ENCODE measurements around the gene DNAI1.

DNAI1 gene

GRCh38 chr9:34508951-34509350 lies 50.3 kb downstream of the DNAI1 start:
- no peak for ATAC-seq
- Mint-ChIP-seq H3K27ac (no peak overlapping the region), H3K36me3 (no peaks in the 10 kb centered on the region), H3K4me1 (no peaks in the 10 kb centered on the region), H3K9me3 (no peaks in the 10 kb centered on the region), H3K4me3 (no peak overlapping the region)
- DNase-seq (ENCODE audit: low spot score in 2 of 2) = no peak

- H3K9me3 Mint-ChIP-seq = no peaks in the 10 kb centered on the region
Observed at GRCh38 chr9:34510497-34511468, 52.2 kb downstream of the DNAI1 start.

GRCh38 chr9:34512131-34513078 lies 53.8 kb downstream of the DNAI1 start:
- peak; percentile 14 for ATAC-seq
- peak overlapping the region; percentile 23 for H3K27ac Mint-ChIP-seq
- no peaks in the 10 kb centered on the region for H3K36me3 Mint-ChIP-seq
- no peak for DNase-seq (ENCODE audit: low spot score in 2 of 2)
- H3K4me1 Mint-ChIP-seq = no peaks in the 10 kb centered on the region
- H3K4me3 Mint-ChIP-seq = no peak overlapping the region
- H3K9me3 Mint-ChIP-seq = no peaks in the 10 kb centered on the region

More at GRCh38 chr9:34510497-34511468, 52.2 kb downstream of the DNAI1 start:
- no peak overlapping the region for H3K27ac Mint-ChIP-seq
- H3K4me3 Mint-ChIP-seq = no peak overlapping the region
- H3K4me1 Mint-ChIP-seq = no peaks in the 10 kb centered on the region
- H3K36me3 Mint-ChIP-seq = no peaks in the 10 kb centered on the region
- DNase-seq (ENCODE audit: low spot score in 2 of 2) = no peak
- no peak for ATAC-seq

- no peaks in the 10 kb centered on the region for H3K4me1 Mint-ChIP-seq
Observed at GRCh38 chr9:34513567-34514214, 55.1 kb downstream of the DNAI1 start.

GRCh38 chr9:34514401-34514800 lies 55.8 kb downstream of the DNAI1 start:
- Mint-ChIP-seq H3K36me3 (no peaks in the 10 kb centered on the region), H3K27ac (no peak overlapping the region), H3K4me3 (no peak overlapping the region), H3K9me3 (no peaks in the 10 kb centered on the region), H3K4me1 (no peaks in the 10 kb centered on the region)
- ATAC-seq = no peak
- DNase-seq (ENCODE audit: low spot score in 2 of 2) = no peak

More at GRCh38 chr9:34513567-34514214, 55.1 kb downstream of the DNAI1 start:
- DNase-seq (ENCODE audit: low spot score in 2 of 2) (no peak), ATAC-seq (no peak)
- no peaks in the 10 kb centered on the region for H3K36me3 Mint-ChIP-seq
- H3K4me3 Mint-ChIP-seq = no peak overlapping the region
- no peaks in the 10 kb centered on the region for H3K9me3 Mint-ChIP-seq
- H3K27ac Mint-ChIP-seq = no peak overlapping the region

GRCh38 chr9:34514816-34515215 lies 56.2 kb downstream of the DNAI1 start:
- H3K9me3 Mint-ChIP-seq = no peaks in the 10 kb centered on the region
- H3K4me3 Mint-ChIP-seq = no peak overlapping the region
- no peak overlapping the region for H3K27ac Mint-ChIP-seq
- no peaks in the 10 kb centered on the region for H3K4me1 Mint-ChIP-seq
- DNase-seq (ENCODE audit: low spot score in 2 of 2) (no peak), ATAC-seq (no peak)
- no peaks in the 10 kb centered on the region for H3K36me3 Mint-ChIP-seq

GRCh38 chr9:34515959-34516358 lies 57.4 kb downstream of the DNAI1 start:
- Mint-ChIP-seq H3K36me3 (no peaks in the 10 kb centered on the region), H3K27ac (no peak overlapping the region), H3K4me3 (no peak overlapping the region), H3K4me1 (no peaks in the 10 kb centered on the region), H3K9me3 (no peaks in the 10 kb centered on the region)
- ATAC-seq (no peak), DNase-seq (ENCODE audit: low spot score in 2 of 2) (no peak)

GRCh38 chr9:34517185-34517584 lies 58.6 kb downstream of the DNAI1 start:
- H3K4me3 Mint-ChIP-seq = no peak overlapping the region
- ATAC-seq = no peak
- no peak overlapping the region for H3K27ac Mint-ChIP-seq
- H3K9me3 Mint-ChIP-seq = no peaks in the 10 kb centered on the region
- DNase-seq (ENCODE audit: low spot score in 2 of 2) = no peak
- peaks cover under 1% of the 10 kb centered on the region for H3K4me1 Mint-ChIP-seq
- no peaks in the 10 kb centered on the region for H3K36me3 Mint-ChIP-seq

GRCh38 chr9:34518110-34518616 lies 59.6 kb downstream of the DNAI1 start:
- ATAC-seq (no peak), DNase-seq (ENCODE audit: low spot score in 2 of 2) (no peak)
- H3K27ac Mint-ChIP-seq = no peak overlapping the region
- H3K4me3 Mint-ChIP-seq = no peak overlapping the region
- no peaks in the 10 kb centered on the region for H3K36me3 Mint-ChIP-seq
- H3K4me1 Mint-ChIP-seq = peaks cover 7% of the 10 kb centered on the region
- H3K9me3 Mint-ChIP-seq = no peaks in the 10 kb centered on the region

GRCh38 chr9:34518896-34519295 lies 60.3 kb downstream of the DNAI1 start:
- Mint-ChIP-seq H3K9me3 (no peaks in the 10 kb centered on the region), H3K27ac (no peak overlapping the region), H3K4me3 (no peak overlapping the region), H3K36me3 (no peaks in the 10 kb centered on the region), H3K4me1 (peaks cover 7% of the 10 kb centered on the region)
- ATAC-seq = no peak
- DNase-seq (ENCODE audit: low spot score in 2 of 2) = no peak

GRCh38 chr9:34519321-34520020 lies 60.9 kb downstream of the DNAI1 start:
- DNase-seq (ENCODE audit: low spot score in 2 of 2) (no peak), ATAC-seq (no peak)
- no peak overlapping the region for H3K4me3 Mint-ChIP-seq
- no peaks in the 10 kb centered on the region for H3K36me3 Mint-ChIP-seq
- peaks cover 9% of the 10 kb centered on the region for H3K4me1 Mint-ChIP-seq
- no peak overlapping the region for H3K27ac Mint-ChIP-seq
- H3K9me3 Mint-ChIP-seq = no peaks in the 10 kb centered on the region

- no peak for ATAC-seq
- no peaks in the 10 kb centered on the region for H3K9me3 Mint-ChIP-seq
- H3K36me3 Mint-ChIP-seq = no peaks in the 10 kb centered on the region
- no peak for DNase-seq (ENCODE audit: low spot score in 2 of 2)
- peaks cover 14% of the 10 kb centered on the region for H3K4me1 Mint-ChIP-seq
- no peak overlapping the region for H3K4me3 Mint-ChIP-seq
- no peak overlapping the region for H3K27ac Mint-ChIP-seq
Observed at GRCh38 chr9:34520096-34520495, 61.5 kb downstream of the DNAI1 start.

GRCh38 chr9:34520505-34521385 lies 62.1 kb downstream of the DNAI1 start:
- Mint-ChIP-seq H3K27ac (no peak overlapping the region), H3K36me3 (no peaks in the 10 kb centered on the region), H3K4me3 (no peak overlapping the region), H3K4me1 (peaks cover 14% of the 10 kb centered on the region), H3K9me3 (no peaks in the 10 kb centered on the region)
- no peak for ATAC-seq
- DNase-seq (ENCODE audit: low spot score in 2 of 2) = no peak

All from stimulated activated effector memory CD8-positive, alpha-beta T cell treated with anti-CD3 and anti-CD28 coated beads, Interleukin-12 subunit alpha, Interleukin-12 subunit beta, amount 100 ng/mL, for 72 hours (primary cell).